OCI-LY1 (cell line): ENCODE data around the gene SLC22A12.

Source experiments
- EZH2 ChIP-seq: fragments of 200-600 bp; sonication (generic), shearing (Covaris generic); IDR thresholded peaks from 2 replicates; pipeline ENCODE4 v1.8.0; 2017; ENCODE audit warnings: borderline replicate concordance, mixed run types, mild to moderate bottlenecking, antibody characterized with exemption, low read length, moderate library complexity, mixed read lengths
- TF ChIP-seq, protein P1 (sequence below): fragments of 200-600 bp; sonication (generic), shearing (Covaris generic); IDR thresholded peaks from 2 replicates; pipeline ENCODE4 v1.5.1; 2017; ENCODE audit warnings: mild to moderate bottlenecking, antibody characterized with exemption, low read length, moderate library complexity, mixed read lengths

DNA sequence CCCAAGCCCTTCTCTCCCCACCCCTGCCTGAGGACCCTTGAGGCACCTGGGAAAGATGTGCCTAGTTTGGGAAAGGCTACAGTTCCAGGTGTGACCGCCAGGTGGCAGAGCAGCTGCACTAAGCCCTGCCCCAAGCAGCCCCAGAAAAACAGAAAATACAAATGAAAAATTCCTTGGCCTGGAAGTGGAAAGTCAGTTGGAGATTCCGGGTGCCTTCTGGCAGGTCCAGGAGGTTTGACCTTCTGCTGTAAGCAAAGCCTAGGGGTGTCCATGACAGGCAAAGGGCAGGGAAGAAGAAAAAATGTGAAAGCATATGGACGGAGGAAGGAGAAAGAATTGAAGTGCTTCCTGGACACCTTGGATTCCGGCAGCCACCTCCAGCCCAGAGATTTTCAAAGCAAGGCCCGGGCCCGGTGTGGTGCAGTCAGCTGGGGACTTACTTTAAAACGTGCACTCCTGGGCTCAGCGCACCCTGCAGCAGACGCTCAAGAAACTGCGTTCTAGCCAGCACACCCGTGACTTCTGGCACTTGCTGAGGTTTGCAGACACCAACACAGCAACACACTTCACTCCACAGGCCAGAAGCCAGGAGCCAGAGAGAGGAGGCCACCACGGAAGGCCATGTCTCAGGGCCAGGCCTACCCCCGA lies 37.3 kb upstream of the SLC22A12 start:
- TF ChIP-seq, protein P1, sequence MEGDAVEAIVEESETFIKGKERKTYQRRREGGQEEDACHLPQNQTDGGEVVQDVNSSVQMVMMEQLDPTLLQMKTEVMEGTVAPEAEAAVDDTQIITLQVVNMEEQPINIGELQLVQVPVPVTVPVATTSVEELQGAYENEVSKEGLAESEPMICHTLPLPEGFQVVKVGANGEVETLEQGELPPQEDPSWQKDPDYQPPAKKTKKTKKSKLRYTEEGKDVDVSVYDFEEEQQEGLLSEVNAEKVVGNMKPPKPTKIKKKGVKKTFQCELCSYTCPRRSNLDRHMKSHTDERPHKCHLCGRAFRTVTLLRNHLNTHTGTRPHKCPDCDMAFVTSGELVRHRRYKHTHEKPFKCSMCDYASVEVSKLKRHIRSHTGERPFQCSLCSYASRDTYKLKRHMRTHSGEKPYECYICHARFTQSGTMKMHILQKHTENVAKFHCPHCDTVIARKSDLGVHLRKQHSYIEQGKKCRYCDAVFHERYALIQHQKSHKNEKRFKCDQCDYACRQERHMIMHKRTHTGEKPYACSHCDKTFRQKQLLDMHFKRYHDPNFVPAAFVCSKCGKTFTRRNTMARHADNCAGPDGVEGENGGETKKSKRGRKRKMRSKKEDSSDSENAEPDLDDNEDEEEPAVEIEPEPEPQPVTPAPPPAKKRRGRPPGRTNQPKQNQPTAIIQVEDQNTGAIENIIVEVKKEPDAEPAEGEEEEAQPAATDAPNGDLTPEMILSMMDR = peak; percentile 93
- TF ChIP-seq EZH2 = no peak
